Measurements from ENCODE around the gene ADCY2.

Gene ADCY2

GRCh38 chr5:7745882-7746610 is 350.1 kb downstream of the ADCY2 start:
- peak; percentile 60 for DNase-seq (ENCODE audit: low spot score)

DNA sequence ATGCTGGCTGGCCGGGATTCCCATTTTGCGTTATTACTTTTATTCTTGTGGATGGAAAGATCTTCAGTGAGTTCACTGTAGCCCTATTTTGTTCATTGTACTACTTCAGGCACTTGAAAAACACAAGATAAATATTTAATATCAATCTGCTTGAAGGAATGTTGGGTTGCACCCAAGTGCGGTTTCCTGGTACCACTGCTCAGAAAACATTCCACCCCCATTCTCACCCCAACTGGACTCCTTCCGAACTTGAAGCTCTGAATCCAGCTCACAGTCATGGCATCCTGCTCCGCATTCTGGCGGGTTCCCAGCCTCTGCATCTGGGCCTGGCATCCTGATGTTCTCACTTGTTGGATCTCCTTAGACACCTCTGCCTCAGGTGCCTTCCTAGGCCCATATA is 351.8 kb downstream of the ADCY2 start:
- no peak for DNase-seq (ENCODE audit: low spot score)

- no peak for DNase-seq (ENCODE audit: low spot score)
Measured at GRCh38 chr5:7749626-7750025, 353.7 kb downstream of the ADCY2 start.

DNA sequence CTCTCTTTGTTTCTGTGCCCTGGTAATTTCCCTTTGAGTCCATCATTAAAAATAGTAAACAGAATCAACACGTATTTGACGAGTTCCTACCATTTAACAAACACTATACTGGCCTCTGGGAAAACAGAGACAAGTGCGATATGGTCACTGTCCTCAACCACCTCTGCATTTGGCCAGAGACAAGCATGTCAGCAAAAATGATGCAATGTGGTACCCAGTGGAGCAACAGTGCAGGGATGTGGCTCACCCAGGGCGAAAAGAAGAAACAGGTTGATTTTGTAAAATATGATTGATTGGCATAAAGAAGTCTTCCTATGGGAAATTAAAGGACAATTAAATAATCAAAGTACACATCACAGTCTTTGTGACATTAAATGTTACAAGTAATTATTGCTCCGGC is 355.9 kb downstream of the ADCY2 start:
- DNase-seq (ENCODE audit: low spot score) = no peak

- DNase-seq (ENCODE audit: low spot score) = no peak
Measured at GRCh38 chr5:7753181-7753580, 357.2 kb downstream of the ADCY2 start.

GRCh38 chr5:7753596-7753995 is 357.7 kb downstream of the ADCY2 start:
- no peak for DNase-seq (ENCODE audit: low spot score)

DNA sequence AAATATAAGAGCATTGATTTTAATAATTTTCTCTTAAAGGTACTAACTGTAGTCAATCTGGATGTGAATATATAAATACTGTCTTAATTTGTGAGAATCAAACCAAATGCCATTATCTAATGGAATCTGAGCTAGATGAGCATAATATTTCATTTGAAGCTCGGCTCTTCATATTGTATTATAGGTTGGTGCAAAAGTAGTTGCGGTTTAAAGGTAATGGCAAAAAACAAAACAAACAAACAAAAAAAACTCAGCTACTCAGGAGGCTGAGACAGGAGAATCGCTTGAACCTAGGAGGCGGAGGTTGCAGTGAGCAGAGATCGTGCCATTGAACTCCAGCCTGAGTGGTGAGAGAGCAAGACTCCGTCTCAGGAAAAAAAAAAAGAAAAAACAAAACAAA is 358.6 kb downstream of the ADCY2 start:
- no peak for DNase-seq (ENCODE audit: low spot score)

GRCh38 chr5:7754997-7755596 is 359.2 kb downstream of the ADCY2 start:
- DNase-seq (ENCODE audit: low spot score) = peak; percentile 81

DNA sequence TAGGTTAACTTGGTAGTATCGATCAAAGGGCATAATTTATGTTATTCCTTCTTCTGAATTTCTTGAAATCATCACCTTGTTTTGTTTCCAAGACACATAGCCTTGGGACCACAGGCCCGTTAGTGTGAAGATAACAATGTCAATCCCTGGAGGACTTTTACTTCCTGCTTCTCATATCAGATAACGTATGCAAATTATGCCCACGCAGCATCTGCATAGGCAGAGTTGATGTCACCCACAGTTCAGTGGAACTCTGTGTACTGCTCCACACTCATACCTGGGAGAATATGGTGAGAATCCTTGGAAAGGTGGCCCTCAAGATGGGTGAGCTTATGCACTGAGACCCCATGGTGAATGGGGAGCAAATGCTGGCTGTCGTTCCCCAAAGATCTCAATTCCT is 360.0 kb downstream of the ADCY2 start:
- DNase-seq (ENCODE audit: low spot score) = no peak

- no peak for DNase-seq (ENCODE audit: low spot score)
Measured at GRCh38 chr5:7756453-7756852, 360.5 kb downstream of the ADCY2 start.

DNA sequence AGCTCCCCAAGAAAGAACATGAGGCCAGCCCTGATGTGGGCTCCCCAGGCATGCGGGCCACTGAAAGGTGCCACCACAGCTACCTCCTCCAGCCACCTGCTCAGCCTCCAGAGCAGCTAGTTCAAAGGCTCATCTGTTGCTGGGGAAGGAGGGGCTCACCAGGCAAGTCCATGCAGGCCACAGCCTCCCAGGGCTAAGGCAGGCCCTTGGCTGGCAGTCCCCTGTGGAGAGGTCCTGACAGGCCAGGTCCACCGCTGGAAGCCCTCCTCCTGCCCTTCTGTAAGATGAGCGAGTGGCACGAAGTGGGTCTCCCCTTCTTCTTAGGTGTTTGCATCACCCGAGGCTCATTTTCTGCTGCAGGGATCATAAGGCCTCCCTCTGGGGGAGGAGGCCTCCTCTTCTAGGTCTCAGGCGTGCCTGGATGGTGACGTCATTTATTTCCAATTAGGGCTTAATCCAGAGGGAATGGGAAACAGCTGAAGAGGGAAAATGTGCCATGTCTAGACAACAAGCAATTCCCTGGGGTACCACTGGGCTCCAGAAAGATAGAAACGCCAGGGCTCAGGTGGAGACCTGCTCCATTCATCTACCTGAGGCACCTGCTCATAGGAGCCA is 363.4 kb downstream of the ADCY2 start:
- DNase-seq (ENCODE audit: low spot score) = no peak

DNA sequence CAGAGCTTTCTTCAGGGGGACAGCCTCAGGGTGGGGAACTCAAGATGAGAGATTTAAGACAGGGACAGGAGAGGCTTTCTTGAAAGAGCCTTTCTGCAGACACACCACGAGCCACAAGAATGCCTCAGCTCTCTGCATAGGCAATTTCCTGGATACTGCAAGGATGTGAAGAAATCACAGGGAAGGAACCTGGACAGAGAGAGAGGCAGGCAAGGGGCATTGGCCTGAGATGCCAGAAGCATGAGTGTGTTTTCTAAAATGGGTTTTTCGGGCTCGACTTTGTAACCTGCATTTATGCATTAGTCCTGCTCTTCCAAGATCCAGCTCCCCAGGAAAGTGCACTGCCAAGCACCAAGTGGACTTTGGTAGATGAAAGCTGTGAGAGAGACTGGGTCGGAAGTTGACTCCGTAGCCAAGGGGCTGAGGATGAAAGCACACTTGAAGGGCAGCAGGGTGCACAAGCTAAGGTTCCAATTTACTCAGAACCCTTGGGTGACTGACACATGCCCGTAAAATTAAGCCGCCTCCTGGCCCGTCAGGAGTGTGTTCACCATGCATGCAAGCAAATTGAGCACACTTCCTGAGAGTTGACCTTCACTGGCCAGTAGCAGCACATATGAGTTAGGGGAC is 364.1 kb downstream of the ADCY2 start:
- DNase-seq (ENCODE audit: low spot score) = no peak

- DNase-seq (ENCODE audit: low spot score) = no peak
Measured at GRCh38 chr5:7762267-7762666, 366.3 kb downstream of the ADCY2 start.

- no peak for DNase-seq (ENCODE audit: low spot score)
Measured at GRCh38 chr5:7763621-7764072, 367.7 kb downstream of the ADCY2 start.

- DNase-seq (ENCODE audit: low spot score) = no peak
Measured at GRCh38 chr5:7764452-7764851, 368.5 kb downstream of the ADCY2 start.

GRCh38 chr5:7770436-7770835 is 374.5 kb downstream of the ADCY2 start:
- DNase-seq (ENCODE audit: low spot score) = no peak

- no peak for DNase-seq (ENCODE audit: low spot score)
Measured at GRCh38 chr5:7772141-7772540, 376.2 kb downstream of the ADCY2 start.

DNA sequence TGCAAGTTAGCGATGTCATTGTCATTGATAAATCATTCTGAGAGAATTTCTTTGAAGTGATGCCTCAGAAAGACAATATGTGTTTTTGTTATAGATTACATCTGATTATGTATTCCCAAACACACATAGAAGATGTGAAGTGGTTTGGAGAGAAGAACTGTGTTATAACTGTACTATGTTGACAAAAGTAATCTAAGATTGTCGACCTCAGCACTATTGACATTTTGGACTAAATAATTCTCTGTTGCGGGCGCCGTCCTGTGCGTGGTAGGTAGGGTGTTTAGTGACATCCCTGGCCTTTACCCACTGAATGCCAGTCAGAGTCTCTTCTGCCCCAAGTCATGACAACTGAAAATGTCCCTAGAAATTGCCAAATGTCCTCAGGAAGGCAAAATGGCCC is 377.2 kb downstream of the ADCY2 start:
- DNase-seq (ENCODE audit: low spot score) = no peak

DNA sequence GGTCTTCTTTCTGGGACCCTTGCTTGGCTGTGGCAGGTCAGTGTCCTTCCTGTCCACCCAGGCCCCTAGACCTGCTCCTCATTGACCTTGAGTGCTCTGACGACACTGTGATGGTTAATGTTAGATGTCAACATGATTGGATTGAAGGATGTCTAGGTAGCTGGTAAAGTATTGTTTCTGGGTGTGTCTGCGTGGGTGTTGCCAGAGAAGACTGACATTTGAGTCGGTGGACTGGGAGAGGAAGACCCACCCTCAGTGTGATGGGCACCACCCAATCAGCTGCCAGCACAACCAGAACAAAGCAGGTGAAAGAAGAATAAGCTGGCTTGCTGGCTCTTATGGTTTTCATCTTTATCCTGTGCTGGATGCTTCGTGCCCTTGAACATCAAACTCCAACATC is 380.5 kb downstream of the ADCY2 start:
- no peak for DNase-seq (ENCODE audit: low spot score)

- no peak for DNase-seq (ENCODE audit: low spot score)
Measured at GRCh38 chr5:7779019-7780005, 383.4 kb downstream of the ADCY2 start.

- DNase-seq (ENCODE audit: low spot score) = no peak
Measured at GRCh38 chr5:7781899-7782298, 386.0 kb downstream of the ADCY2 start.

Data from NAMALWA (cell line).